22Rv1 (cell line): Measurements from ENCODE around the gene MEF2D.

Experiments
- ZFX ChIP-seq: fragments of 450-650 bp; IDR thresholded peaks from 2 replicates; pipeline ENCODE4 v1.6.1; 2017; ENCODE audit warnings: antibody characterized with exemption, borderline replicate concordance
- TF ChIP-seq, protein P1 (sequence below): fragments of 450-650 bp; IDR thresholded peaks from 2 replicates; pipeline ENCODE4 v1.5.1; 2017; ENCODE audit warnings: mild to moderate bottlenecking

DNA sequence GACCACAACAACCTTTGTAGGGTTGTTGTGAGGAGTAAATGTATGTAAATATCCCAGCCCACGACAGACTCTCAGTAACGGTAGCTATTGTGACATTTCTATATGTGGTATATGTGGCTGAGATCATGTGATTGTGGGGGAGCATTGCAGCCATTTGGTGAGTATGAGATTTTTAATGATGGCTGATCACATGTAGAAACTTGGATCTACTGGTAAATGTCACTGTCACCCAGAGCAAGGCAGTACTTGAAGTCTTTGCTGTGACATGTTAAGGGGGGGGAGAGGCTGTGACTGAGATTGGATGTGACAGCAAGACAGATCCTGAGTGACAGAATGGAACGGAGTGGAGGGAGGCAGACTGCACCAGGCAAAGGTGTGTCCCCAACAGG, 23.9 kb upstream of the MEF2D start:
- TF ChIP-seq, protein P1, sequence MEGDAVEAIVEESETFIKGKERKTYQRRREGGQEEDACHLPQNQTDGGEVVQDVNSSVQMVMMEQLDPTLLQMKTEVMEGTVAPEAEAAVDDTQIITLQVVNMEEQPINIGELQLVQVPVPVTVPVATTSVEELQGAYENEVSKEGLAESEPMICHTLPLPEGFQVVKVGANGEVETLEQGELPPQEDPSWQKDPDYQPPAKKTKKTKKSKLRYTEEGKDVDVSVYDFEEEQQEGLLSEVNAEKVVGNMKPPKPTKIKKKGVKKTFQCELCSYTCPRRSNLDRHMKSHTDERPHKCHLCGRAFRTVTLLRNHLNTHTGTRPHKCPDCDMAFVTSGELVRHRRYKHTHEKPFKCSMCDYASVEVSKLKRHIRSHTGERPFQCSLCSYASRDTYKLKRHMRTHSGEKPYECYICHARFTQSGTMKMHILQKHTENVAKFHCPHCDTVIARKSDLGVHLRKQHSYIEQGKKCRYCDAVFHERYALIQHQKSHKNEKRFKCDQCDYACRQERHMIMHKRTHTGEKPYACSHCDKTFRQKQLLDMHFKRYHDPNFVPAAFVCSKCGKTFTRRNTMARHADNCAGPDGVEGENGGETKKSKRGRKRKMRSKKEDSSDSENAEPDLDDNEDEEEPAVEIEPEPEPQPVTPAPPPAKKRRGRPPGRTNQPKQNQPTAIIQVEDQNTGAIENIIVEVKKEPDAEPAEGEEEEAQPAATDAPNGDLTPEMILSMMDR, result no peak
- no peak for TF ChIP-seq ZFX
